Peyer's patch (tissue), 4 donors: Measurements from ENCODE around the gene MAP3K10.

ENCODE experiments used
- CTCF ChIP-seq, 6 experiments: fragments of 450-650 bp in 4 of 6; fragments of 200-600 bp in 2 of 6; sonication (generic) in 1 of 6; IDR thresholded peaks; one replicate each; pipeline ENCODE4 v1.5.1; 2017 to 2019; ENCODE audit warnings: antibody characterized with exemption in 6 of 6, mild to moderate bottlenecking in 3 of 6, moderate library complexity in 1 of 6
- POLR2A ChIP-seq, 2 donors: fragments of 450-650 bp; IDR thresholded peaks; one replicate each; pipeline ENCODE4 v1.5.1; 2017; ENCODE audit warnings: antibody characterized with exemption in 2 of 2, mild to moderate bottlenecking in 2 of 2, moderate library complexity in 2 of 2

- TF ChIP-seq CTCF (IDR thresholded peaks at IDR 0.05) (no peak), POLR2A (IDR thresholded peaks at IDR 0.05) (no peak)
These were observed 50.0 kb downstream of the MAP3K10 start for GRCh38 chr19:40241125-40241808.
